Activated T-helper 2 cell treated with anti-CD3 and anti-CD28 coated beads, Interferon-gamma antibody, Interleukin-2, Interleukin-4, amounts not matched to agents 10 μg/mL and 5 μg/mL and 100 μg/mL, durations not matched to agents 14 hours and 24 hours and 36 hours (primary cell): ENCODE data around the gene CELA2B. TPM values are rescaled to one million over a fixed set of nuclear protein-coding genes. Genes with fewer than 3 reads are reported as not detected.

ENCODE experiments used
- total RNA-seq: library from RNA; stranded (reverse); gene quantifications from 2 replicates; pipeline ENCODE4 v1.2.3, GENCODE V29; 2022

Gene CELA2B
- total RNA-seq, 1 donor from 2014 or later, result not detected

Other genes with a start within 250 kb of the CELA2B start
- gene FHAD1, start 228.9 kb upstream of the CELA2B start, total RNA-seq, result not detected in 2 replicates
- 82.4 and 85.2 TPM in 2 replicates for gene EFHD2, start 66.2 kb upstream of the CELA2B start, total RNA-seq
- gene CTRC, start 37.7 kb upstream of the CELA2B start, total RNA-seq, result 0.34 and 0.64 TPM in 2 replicates
- gene CELA2A, start 19.4 kb upstream of the CELA2B start, total RNA-seq, result not detected in 2 replicates
- gene CASP9, start 48.1 kb downstream of the CELA2B start, total RNA-seq, result 18.6 and 19.4 TPM in 2 replicates
- 10.9 and 18.7 TPM in 2 replicates for gene DNAJC16, start 50.7 kb downstream of the CELA2B start, total RNA-seq
- gene AGMAT, start 108.9 kb downstream of the CELA2B start, total RNA-seq, result 30.1 and 32.5 TPM in 2 replicates
- gene DDI2, start 141.4 kb downstream of the CELA2B start, total RNA-seq, result 46.4 and 47.7 TPM in 2 replicates
- gene PLEKHM2, start 208.2 kb downstream of the CELA2B start, total RNA-seq, result 55.9 and 61.6 TPM in 2 replicates